SK-N-SH (cell line): ENCODE data around the gene C4BPB. TPM values are rescaled to one million over a fixed set of nuclear protein-coding genes. Genes with fewer than 3 reads are reported as not detected.

Source experiments
- CTCF ChIA-PET: fragments of 300-600, 350-600 bp; formaldehyde crosslinking; extraction: SDS; loops from one replicate; lab custom pipeline; 2021; lab: Yijun Ruan, JAX
- POLR2A ChIA-PET: fragments of 350-600 bp; sonication (Branson Sonifier 250); formaldehyde crosslinking; extraction: SDS; loops from one replicate; lab custom pipeline; 2020; ENCODE audit warnings: antibody characterized with exemption, inconsistent platforms; lab: Yijun Ruan, JAX
- DNase-seq: peaks from one replicate; pipeline ENCODE4 v3.0.0; 2012
- H2AFZ ChIP-seq: fragments of 200-600 bp; sonication (generic); 2 replicates; pipeline ENCODE4 v1.8.1; 2016; ENCODE audit warnings: antibody characterized with exemption, mild to moderate bottlenecking, low read depth
- H3F3A ChIP-seq: fragments of 200-600 bp; sonication (generic); replicated peaks from 2 replicates; pipeline ENCODE3; 2016; ENCODE audit warnings: antibody characterized with exemption, mild to moderate bottlenecking; ENCODE audit not compliant: insufficient read depth
- H3K27ac ChIP-seq, 2 experiments: fragments of 200-500 bp in 1 of 2; fragments of 200-600 bp in 1 of 2; sonication (Bioruptor generic) in 1 of 2; sonication (generic), shearing (Covaris generic) in 1 of 2; 2 replicates each; pipeline versions ENCODE4 v1.5.1 to v1.6.1; 2014 to 2016; ENCODE audit warnings: low read depth in 2 of 2, inconsistent platforms in 1 of 2, low read length in 1 of 2, mild to moderate bottlenecking in 1 of 2, mixed read lengths in 1 of 2
- H3K27me3 ChIP-seq: fragments of 200-600 bp; sonication (generic), shearing (Covaris generic); 2 replicates; pipeline ENCODE4 v1.6.1; 2016; ENCODE audit warnings: mixed run types; ENCODE audit not compliant: insufficient read depth
- H3K36me3 ChIP-seq, 2 experiments: fragments of 200-500 bp in 1 of 2; fragments of 200-600 bp in 1 of 2; sonication (Bioruptor generic) in 1 of 2; sonication (generic) in 1 of 2; replicated peaks in 1 of 2; 2 replicates each; pipeline versions ENCODE3 to v1.5.1; 2014 to 2016; ENCODE audit warnings: low read length in 1 of 2, mild to moderate bottlenecking in 1 of 2; ENCODE audit not compliant: insufficient read depth in 2 of 2, control insufficient read depth in 1 of 2
- H3K4me1 ChIP-seq, 2 experiments: fragments of 200-500 bp in 1 of 2; fragments of 200-600 bp in 1 of 2; sonication (Bioruptor generic) in 1 of 2; sonication (generic), shearing (Covaris generic) in 1 of 2; 2 replicates each; pipeline versions ENCODE4 v1.5.1 to v1.6.1; 2014 to 2016; ENCODE audit warnings: low read depth in 1 of 2, low read length in 1 of 2, mixed run types in 1 of 2; ENCODE audit not compliant: insufficient read depth in 2 of 2, control insufficient read depth in 1 of 2
- H3K4me2 ChIP-seq: fragments of 200-600 bp; sonication (generic), shearing (Covaris generic); 2 replicates; pipeline ENCODE4 v1.6.1; 2017; ENCODE audit warnings: mixed run types
- H3K4me3 ChIP-seq, 2 experiments: fragments of 200-500 bp in 1 of 2; fragments of 200-600 bp in 1 of 2; sonication (Bioruptor generic) in 1 of 2; sonication (generic), shearing (Covaris generic) in 1 of 2; 2 replicates each; pipeline versions ENCODE4 v1.5.1 to v1.8.1; 2014 to 2016; ENCODE audit warnings: low read depth in 2 of 2, inconsistent platforms in 1 of 2, low read length in 1 of 2, mild to moderate bottlenecking in 1 of 2, mixed read lengths in 1 of 2, moderate library complexity in 1 of 2
- H3K79me2 ChIP-seq: fragments of 200-600 bp; sonication (generic); 2 replicates; pipeline ENCODE4 v1.8.1; 2017; ENCODE audit warnings: mild to moderate bottlenecking; ENCODE audit not compliant: insufficient read depth
- H3K9ac ChIP-seq: fragments of 200-600 bp; sonication (generic); 2 replicates; pipeline ENCODE4 v1.6.1; 2017; ENCODE audit warnings: mixed run types
- H3K9me2 ChIP-seq: fragments of 200-600 bp; sonication (generic); 2 replicates; pipeline ENCODE4 v1.6.1; 2017; ENCODE audit warnings: mixed run types
- H3K9me3 ChIP-seq: fragments of 200-600 bp; sonication (generic); 2 replicates; pipeline ENCODE4 v1.6.1; 2017; ENCODE audit warnings: mixed run types, mild to moderate bottlenecking, moderate library complexity
- H4K20me1 ChIP-seq: fragments of 200-600 bp; sonication (generic); 2 replicates; pipeline ENCODE4 v1.6.1; 2017; ENCODE audit warnings: mild to moderate bottlenecking, mixed run types; ENCODE audit not compliant: insufficient read depth
- JUND ChIP-seq: IDR thresholded peaks from 2 replicates; pipeline ENCODE4 v1.4.0; 2012
- WGBS: methylation state at CpG from one replicate; pipeline ENCODE4 v1.1.6; 2017; ENCODE audit warnings: low lambda C conversion rate; 5-methylcytosine and 5-hydroxymethylcytosine counted together
- polyA plus RNA-seq, 3 experiments: library from polyadenylated mRNA; depleted of rRNA; stranded (reverse); fragments of >200 nt; gene quantifications; 2 replicates each; pipeline ENCODE4 v1.2.3, GENCODE V29; 2012

C4BPB gene
- polyA plus RNA-seq, 1 of the 3 experiments (the other 2 are of a cell fraction) = not detected

GRCh38 chr1:207145401-207146058 lies 56.9 kb downstream of the C4BPB start:
- H3K79me2 ChIP-seq = no peaks in the 10 kb centered on the region
- H4K20me1 ChIP-seq = no peaks in the 10 kb centered on the region
- no peak for DNase-seq
- no peak for TF ChIP-seq JUND
- H3K4me3 ChIP-seq = no peak overlapping the region
- ChIA-PET POLR2A (no interaction called here), CTCF (no interaction called here)
- no peaks in the 10 kb centered on the region for H3K36me3 ChIP-seq
- H3K9me2 ChIP-seq = no peaks in the 10 kb centered on the region
- no peaks in the 10 kb centered on the region for H3K9me3 ChIP-seq
- no peaks in the 10 kb centered on the region for H3F3A ChIP-seq
- no peak overlapping the region for H2AFZ ChIP-seq
- no peak overlapping the region for H3K27ac ChIP-seq
- H3K4me1 ChIP-seq = no peaks in the 10 kb centered on the region
- 5% methylated on average over 5 of the region's 5 CpGs for WGBS
- no peaks in the 10 kb centered on the region for H3K27me3 ChIP-seq
- H3K9ac ChIP-seq = no peak overlapping the region
- H3K4me2 ChIP-seq = no peak overlapping the region

Other genes starting within 250 kb of the C4BPB start
- not detected in 2 replicates for gene IL20, start 223.2 kb upstream of the C4BPB start, polyA plus RNA-seq (2012; rRNA removed)
- gene IL24, start 191.4 kb upstream of the C4BPB start, polyA plus RNA-seq (2012; rRNA removed) = 0.03 TPM in 1 of 2 replicates, not detected in the other
- gene FCMR, start 166.9 kb upstream of the C4BPB start, polyA plus RNA-seq (2012; rRNA removed) = 0.05 and 0.15 TPM in 2 replicates
- not detected in 2 replicates for gene PIGR, start 142.4 kb upstream of the C4BPB start, polyA plus RNA-seq (2012; rRNA removed)
- not detected in 2 replicates for gene FCAMR, start 118.4 kb upstream of the C4BPB start, polyA plus RNA-seq (2012; rRNA removed)
- 0.02 TPM in 1 of 2 replicates, not detected in the other for gene C1orf116, start 56.1 kb upstream of the C4BPB start, polyA plus RNA-seq (2012; rRNA removed)
- gene YOD1, start 37.7 kb upstream of the C4BPB start, polyA plus RNA-seq (2012; rRNA removed) = 0.79 and 0.91 TPM in 2 replicates
- 1.8 and 2.8 TPM in 2 replicates for gene PFKFB2, start 35.6 kb upstream of the C4BPB start, polyA plus RNA-seq (2012; rRNA removed)
- gene C4BPA, start 15.4 kb downstream of the C4BPB start, polyA plus RNA-seq (2012; rRNA removed) = not detected in 2 replicates
- gene CD55, start 232.8 kb downstream of the C4BPB start, polyA plus RNA-seq (2012; rRNA removed) = 10.4 and 14.7 TPM in 2 replicates